Liver (tissue), 9 donors: ENCODE data around the gene CPLX1. TPM values are rescaled to one million over a fixed set of nuclear protein-coding genes. Genes with fewer than 3 reads are reported as not detected.

ENCODE experiments used
- DNase-seq: peaks from one replicate; pipeline ENCODE4 v3.0.0-alpha.2; 2017; ENCODE audit warnings: low spot score
- H3K27ac ChIP-seq, 2 donors: one replicate each; pipeline ENCODE4 v1.7.0; 2013; ENCODE audit warnings: inconsistent platforms in 2 of 2, low read length in 2 of 2, control low read depth in 1 of 2, low read depth in 1 of 2, mild to moderate bottlenecking in 1 of 2
- H3K27me3 ChIP-seq, 4 donors: one replicate each; pipeline versions ENCODE4 v1.6.1 to v1.7.0; 2013; ENCODE audit warnings: low read length in 3 of 4, inconsistent platforms in 1 of 4, mild to moderate bottlenecking in 1 of 4, moderate library complexity in 1 of 4; ENCODE audit not compliant: control insufficient read depth in 4 of 4, insufficient read depth in 4 of 4
- H3K36me3 ChIP-seq, 4 donors: one replicate each; pipeline versions ENCODE4 v1.6.1 to v1.7.0; 2013; ENCODE audit warnings: low read length in 3 of 4, mild to moderate bottlenecking in 3 of 4, low read depth in 1 of 4, moderate library complexity in 1 of 4; ENCODE audit not compliant: control insufficient read depth in 4 of 4, insufficient read depth in 3 of 4
- H3K4me1 ChIP-seq, 4 donors: one replicate each; pipeline versions ENCODE4 v1.6.1 to v1.7.0; 2013; ENCODE audit warnings: low read length in 3 of 4, mild to moderate bottlenecking in 3 of 4, moderate library complexity in 1 of 4; ENCODE audit not compliant: control insufficient read depth in 4 of 4, insufficient read depth in 4 of 4
- H3K4me3 ChIP-seq, 3 donors: one replicate each; pipeline versions ENCODE4 v1.6.1 to v1.7.0; 2013; ENCODE audit warnings: low read length in 3 of 3, control low read depth in 1 of 3, low read depth in 1 of 3, mild to moderate bottlenecking in 1 of 3
- H3K9ac ChIP-seq, 2 donors: one replicate each; pipeline ENCODE4 v1.7.0; 2013; ENCODE audit warnings: low read length in 2 of 2, mild to moderate bottlenecking in 2 of 2, moderate library complexity in 2 of 2, control low read depth in 1 of 2, low read depth in 1 of 2
- H3K9me3 ChIP-seq, 4 donors: one replicate each; pipeline versions ENCODE4 v1.6.1 to v1.7.0; 2013; ENCODE audit warnings: low read length in 3 of 4; ENCODE audit not compliant: control insufficient read depth in 4 of 4
- ATF3 ChIP-seq: IDR thresholded peaks from 2 replicates; pipeline ENCODE4 v1.6.1; 2016; ENCODE audit warnings: antibody characterized with exemption
- EGR1 ChIP-seq, 2 donors: IDR thresholded peaks; 2 replicates each; pipeline ENCODE4 v1.6.1; 2016 to 2018; ENCODE audit warnings: antibody characterized with exemption in 2 of 2, low read depth in 2 of 2
- FOXA1 ChIP-seq: IDR thresholded peaks from 2 replicates; pipeline ENCODE4 v1.6.1; 2016; ENCODE audit warnings: antibody characterized with exemption
- FOXA2 ChIP-seq: IDR thresholded peaks from 2 replicates; pipeline ENCODE4 v1.6.1; 2016; ENCODE audit warnings: antibody characterized with exemption
- GABPA ChIP-seq, 2 donors: IDR thresholded peaks in 1 of 2; conservative IDR thresholded peaks in 1 of 2; 2 replicates each; pipeline ENCODE4 v1.6.1; 2016; ENCODE audit warnings: antibody characterized with exemption in 2 of 2, mild to moderate bottlenecking in 1 of 2, moderate library complexity in 1 of 2
- HNF4A ChIP-seq, 2 donors: conservative IDR thresholded peaks; 2 replicates each; pipeline ENCODE4 v1.6.1; 2016; ENCODE audit warnings: antibody characterized with exemption in 2 of 2, mild to moderate bottlenecking in 2 of 2
- HNF4G ChIP-seq: IDR thresholded peaks from 2 replicates; pipeline ENCODE4 v1.6.1; 2016; ENCODE audit warnings: antibody characterized with exemption
- JUND ChIP-seq, 2 donors: IDR thresholded peaks; 2 replicates each; pipeline ENCODE4 v1.6.1; 2016; ENCODE audit warnings: antibody characterized with exemption in 2 of 2
- MAX ChIP-seq: IDR thresholded peaks from 2 replicates; pipeline ENCODE4 v1.6.1; 2016; ENCODE audit warnings: antibody characterized with exemption
- NR2F2 ChIP-seq: IDR thresholded peaks from 2 replicates; pipeline ENCODE4 v1.6.1; 2016; ENCODE audit warnings: antibody characterized with exemption
- RAD21 ChIP-seq, 2 donors: IDR thresholded peaks; 2 replicates each; pipeline ENCODE4 v1.6.1; 2016; ENCODE audit warnings: antibody characterized with exemption in 2 of 2, mild to moderate bottlenecking in 2 of 2
- REST ChIP-seq: IDR thresholded peaks from 2 replicates; pipeline ENCODE4 v1.6.1; 2016; ENCODE audit warnings: antibody characterized with exemption, mild to moderate bottlenecking
- RXRA ChIP-seq, 2 donors: IDR thresholded peaks; 2 replicates each; pipeline ENCODE4 v1.6.1; 2017 to 2018; ENCODE audit warnings: antibody characterized with exemption in 2 of 2, mild to moderate bottlenecking in 1 of 2
- SP1 ChIP-seq: IDR thresholded peaks from 2 replicates; pipeline ENCODE4 v1.6.1; 2018; ENCODE audit warnings: antibody characterized with exemption, mild to moderate bottlenecking
- TAF1 ChIP-seq: conservative IDR thresholded peaks from 2 replicates; pipeline ENCODE4 v1.6.1; 2016; ENCODE audit warnings: antibody characterized with exemption, mild to moderate bottlenecking
- YY1 ChIP-seq: IDR thresholded peaks from 2 replicates; pipeline ENCODE4 v1.6.1; 2016; ENCODE audit warnings: antibody characterized with exemption, mild to moderate bottlenecking
- WGBS: extraction: QIAGEN DNeasy Blood & Tissue Kit; methylation state at CpG from one replicate; pipeline ENCODE4 v1.1.7; 2013; 5-methylcytosine and 5-hydroxymethylcytosine counted together
- polyA plus RNA-seq, 2 donors: library from polyadenylated mRNA; stranded (reverse) in 1 of 2; unstranded in 1 of 2; fragments of 200-250 nt in 1 of 2; fragments of >200 nt in 1 of 2; fragmentation: Nextera tagmentation in 1 of 2; extraction: Ambion mirVana in 1 of 2; gene quantifications; one replicate each; pipeline versions ENCODE4 v1.2.1 to v1.2.3, GENCODE V29; 2013 to 2015
- total RNA-seq, 2 donors: library from RNA; depleted of rRNA; stranded (reverse); fragments of >200 nt; gene quantifications; one replicate each; pipeline ENCODE4 v1.2.3, GENCODE V29; 2014
- TF ChIP-seq, protein P1 (sequence below): fragments of 150-350 bp; IDR thresholded peaks from 2 replicates; pipeline ENCODE4 v1.5.1; 2017; ENCODE audit warnings: improper control_type of control experiment, low read depth, low read length; ENCODE audit not compliant: missing input control
- TF ChIP-seq, protein P2 (sequence below): IDR thresholded peaks from 2 replicates; pipeline ENCODE4 v1.6.1; 2016; ENCODE audit warnings: antibody characterized with exemption
- donor health status: healthy.
- donor health status: healthy.
- donor health status: healthy.
- donor health status: healthy.
- donor health status: healthy.

The CPLX1 gene
- total and polyA plus RNA-seq, 4 donors: 0.14 to 2.8 (median 0.80) TPM

DNA sequence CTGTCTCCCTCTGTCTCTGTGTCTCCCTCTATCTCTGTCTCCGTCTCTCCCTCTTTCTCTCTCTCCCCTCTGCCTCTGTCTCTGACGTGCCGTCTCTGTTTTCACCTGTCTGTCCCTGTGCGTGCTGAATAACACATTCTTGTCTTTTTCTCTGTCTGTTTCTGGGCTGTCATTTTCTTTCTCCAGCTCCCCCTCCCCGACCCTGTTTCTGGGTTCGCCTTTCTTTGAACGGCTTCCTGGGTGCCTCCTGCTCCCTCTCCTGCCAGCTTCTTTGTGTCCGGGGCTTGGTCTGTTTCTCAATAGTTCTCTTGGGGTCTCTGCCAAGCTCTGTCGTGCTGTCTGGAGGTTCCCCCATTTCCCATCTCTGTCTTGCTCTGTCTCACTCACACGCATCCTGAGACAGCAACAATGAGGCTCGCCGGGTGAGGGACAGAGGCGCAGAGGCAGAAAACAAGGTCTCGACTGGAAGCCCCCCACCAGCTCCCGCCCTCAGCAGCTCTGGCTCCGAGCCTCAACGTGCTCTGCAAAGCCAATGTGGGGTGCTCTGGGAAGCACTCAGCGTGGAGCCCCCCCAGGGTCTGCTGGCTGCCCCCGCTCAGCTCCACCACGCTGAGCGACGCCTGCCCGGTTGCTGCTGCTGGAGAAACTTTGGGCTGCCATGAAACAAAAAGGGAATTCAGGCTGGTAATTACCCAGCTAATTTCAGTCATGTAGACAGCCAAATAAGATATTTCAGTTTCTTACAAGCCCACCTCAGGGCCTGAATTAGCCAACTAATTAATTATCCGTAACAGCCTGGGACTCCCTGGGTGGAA lies 3.4 kb downstream of the CPLX1 start (continued):
- TF ChIP-seq RAD21 (IDR thresholded peaks at IDR 0.05) (no peak), HNF4A (conservative IDR thresholded peaks at IDR 0.05) (no peak), GABPA (IDR thresholded peaks at IDR 0.05 in 1 of 2, conservative IDR thresholded peaks at IDR 0.05 in 1 of 2) (no peak), FOXA1 (no peak), MAX (no peak), REST (no peak)

DNA sequence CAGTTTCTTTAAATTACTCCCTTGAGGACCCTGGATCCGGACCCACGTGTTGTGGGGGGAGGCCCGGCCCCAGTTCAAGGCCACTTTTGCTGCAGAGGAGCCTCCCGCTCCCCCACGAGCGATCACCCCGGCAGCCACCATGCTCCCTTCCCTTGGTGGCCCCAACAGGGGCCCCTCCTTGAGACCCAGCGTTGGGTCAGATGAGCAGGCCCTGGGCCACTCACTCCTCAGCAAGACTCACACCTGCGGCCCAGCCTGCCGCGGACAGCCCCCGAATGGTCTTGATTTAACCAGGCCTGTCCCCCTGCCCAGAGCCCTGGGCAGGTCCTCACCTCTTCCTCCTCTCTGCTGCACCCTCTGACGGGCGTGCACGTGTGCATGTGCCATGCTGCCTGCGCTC lies 4.3 kb downstream of the CPLX1 start:
- no peaks in the 10 kb centered on the region for H3K27me3 ChIP-seq
- WGBS: 91% methylated on average over 16 of the region's 16 CpGs
- no peak for DNase-seq

More for the DNA sequence above, 4.3 kb downstream of the CPLX1 start:
- no peaks in the 10 kb centered on the region for H3K9me3 ChIP-seq
- no peak overlapping the region for H3K9ac ChIP-seq
- H3K4me1 ChIP-seq: peaks cover 2 to 6% (median 5%) of the 10 kb centered on the region in 4 donors
- no peak for TF ChIP-seq HNF4A (conservative IDR thresholded peaks at IDR 0.05)
- TF ChIP-seq EGR1 (IDR thresholded peaks at IDR 0.05; ENCODE audit: low read depth in 2 of 2): no peak
- TF ChIP-seq MAX: no peak
- no peak for TF ChIP-seq RXRA (IDR thresholded peaks at IDR 0.05)
- TF ChIP-seq NR2F2: no peak
- no peak for TF ChIP-seq GABPA (IDR thresholded peaks at IDR 0.05 in 1 of 2, conservative IDR thresholded peaks at IDR 0.05 in 1 of 2)
- no peak for TF ChIP-seq HNF4G
- TF ChIP-seq FOXA1: no peak
- no peak for TF ChIP-seq REST
- no peak for TF ChIP-seq TAF1
- TF ChIP-seq JUND (IDR thresholded peaks at IDR 0.05): no peak
- TF ChIP-seq FOXA2: no peak
- TF ChIP-seq YY1: no peak
- no peak for TF ChIP-seq RAD21 (IDR thresholded peaks at IDR 0.05)
- TF ChIP-seq, protein P1, sequence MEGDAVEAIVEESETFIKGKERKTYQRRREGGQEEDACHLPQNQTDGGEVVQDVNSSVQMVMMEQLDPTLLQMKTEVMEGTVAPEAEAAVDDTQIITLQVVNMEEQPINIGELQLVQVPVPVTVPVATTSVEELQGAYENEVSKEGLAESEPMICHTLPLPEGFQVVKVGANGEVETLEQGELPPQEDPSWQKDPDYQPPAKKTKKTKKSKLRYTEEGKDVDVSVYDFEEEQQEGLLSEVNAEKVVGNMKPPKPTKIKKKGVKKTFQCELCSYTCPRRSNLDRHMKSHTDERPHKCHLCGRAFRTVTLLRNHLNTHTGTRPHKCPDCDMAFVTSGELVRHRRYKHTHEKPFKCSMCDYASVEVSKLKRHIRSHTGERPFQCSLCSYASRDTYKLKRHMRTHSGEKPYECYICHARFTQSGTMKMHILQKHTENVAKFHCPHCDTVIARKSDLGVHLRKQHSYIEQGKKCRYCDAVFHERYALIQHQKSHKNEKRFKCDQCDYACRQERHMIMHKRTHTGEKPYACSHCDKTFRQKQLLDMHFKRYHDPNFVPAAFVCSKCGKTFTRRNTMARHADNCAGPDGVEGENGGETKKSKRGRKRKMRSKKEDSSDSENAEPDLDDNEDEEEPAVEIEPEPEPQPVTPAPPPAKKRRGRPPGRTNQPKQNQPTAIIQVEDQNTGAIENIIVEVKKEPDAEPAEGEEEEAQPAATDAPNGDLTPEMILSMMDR: no peak
- TF ChIP-seq, protein P2, sequence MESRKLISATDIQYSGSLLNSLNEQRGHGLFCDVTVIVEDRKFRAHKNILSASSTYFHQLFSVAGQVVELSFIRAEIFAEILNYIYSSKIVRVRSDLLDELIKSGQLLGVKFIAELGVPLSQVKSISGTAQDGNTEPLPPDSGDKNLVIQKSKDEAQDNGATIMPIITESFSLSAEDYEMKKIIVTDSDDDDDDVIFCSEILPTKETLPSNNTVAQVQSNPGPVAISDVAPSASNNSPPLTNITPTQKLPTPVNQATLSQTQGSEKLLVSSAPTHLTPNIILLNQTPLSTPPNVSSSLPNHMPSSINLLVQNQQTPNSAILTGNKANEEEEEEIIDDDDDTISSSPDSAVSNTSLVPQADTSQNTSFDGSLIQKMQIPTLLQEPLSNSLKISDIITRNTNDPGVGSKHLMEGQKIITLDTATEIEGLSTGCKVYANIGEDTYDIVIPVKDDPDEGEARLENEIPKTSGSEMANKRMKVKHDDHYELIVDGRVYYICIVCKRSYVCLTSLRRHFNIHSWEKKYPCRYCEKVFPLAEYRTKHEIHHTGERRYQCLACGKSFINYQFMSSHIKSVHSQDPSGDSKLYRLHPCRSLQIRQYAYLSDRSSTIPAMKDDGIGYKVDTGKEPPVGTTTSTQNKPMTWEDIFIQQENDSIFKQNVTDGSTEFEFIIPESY: no peak
- no peak for TF ChIP-seq ATF3
- no peak for TF ChIP-seq SP1
- no peak overlapping the region for H3K27ac ChIP-seq
- no peak overlapping the region for H3K4me3 ChIP-seq
- no peaks in the 10 kb centered on the region for H3K36me3 ChIP-seq
